K562 (cell line): Measurements from ENCODE around the gene CD47. TPM values are rescaled to one million over a fixed set of nuclear protein-coding genes. Genes with fewer than 3 reads are reported as not detected.

Experiments
- CHD7 ChIP-seq: fragments of 200-600 bp; sonication (generic); IDR thresholded peaks from one replicate; pipeline ENCODE4 v1.6.1; 2012; ENCODE audit warnings: mild to moderate bottlenecking, low read depth, low read length, inconsistent platforms
- E2F8 ChIP-seq: fragments of 450-650 bp; IDR thresholded peaks from 2 replicates; pipeline ENCODE4 v1.7.1; 2018; ENCODE audit warnings: mild to moderate bottlenecking, low read depth; ENCODE audit not compliant: partially characterized antibody
- TEAD1 ChIP-seq, 2 experiments: fragments of 450-650 bp in 1 of 2; sonication (generic) in 1 of 2; formaldehyde crosslinking; IDR thresholded peaks; 2 replicates each; pipeline versions ENCODE4 v1.4.0 to v1.8.0; 2020 to 2022; ENCODE audit warnings: mild to moderate bottlenecking in 2 of 2, missing genetic modification reagents in 1 of 2
- ZKSCAN3 ChIP-seq: fragments of 250-450 bp; sonication (Bioruptor Pico); IDR thresholded peaks from 2 replicates; pipeline ENCODE4 v1.4.0; 2020
- ZNF280A ChIP-seq: fragments of 450-650 bp; IDR thresholded peaks from 2 replicates; pipeline ENCODE4 v1.6.1; 2018; ENCODE audit warnings: mild to moderate bottlenecking, low read depth; ENCODE audit not compliant: partially characterized antibody
- polyA plus RNA-seq, 8 experiments: library from polyadenylated mRNA; depleted of rRNA in 4 of 8; stranded (reverse) in 5 of 8; unstranded in 3 of 8; fragments of >200 nt; fragmentation: Nextera tagmentation in 2 of 8; fragmentation: Illumina TruSeq in 1 of 8; extraction: Ambion mirVana in 2 of 8; extraction: Trizol in 1 of 8; gene quantifications; 2 replicates each; pipeline versions ENCODE4 v1.2.1 to v1.2.3, GENCODE V29; 2011 to 2014; ENCODE audit warnings: inconsistent platforms in 1 of 8, missing spikeins in 1 of 8
- total RNA-seq, 7 experiments: library from RNA; depleted of rRNA in 6 of 7; stranded (reverse); fragments of >200 nt in 6 of 7; fragmentation: Illumina TruSeq in 2 of 7; extraction: Trizol in 2 of 7; gene quantifications; 2 replicates each; pipeline versions ENCODE4 v1.2.1 to v1.2.3, GENCODE V29; 2011 to 2021; ENCODE audit warnings: low replicate concordance in 1 of 7
- TF ChIP-seq, protein P1 (sequence below): fragments of 450-650 bp; formaldehyde crosslinking; IDR thresholded peaks from 2 replicates; pipeline ENCODE4 v1.4.0; 2020; ENCODE audit warnings: mild to moderate bottlenecking, moderate library complexity

The CD47 gene
- total and polyA plus RNA-seq, 9 of the 15 experiments (the other 6 are each of a cell fraction or from before 2014, with no cell fraction given), result 10.2 to 62.6 (median 36.3) TPM

- no peak for TF ChIP-seq CHD7
- no peak for TF ChIP-seq ZNF280A
- no peak for TF ChIP-seq TEAD1 (CRISPR knock-in tag; IDR thresholded peaks at IDR 0.05)
- TF ChIP-seq, protein P1, sequence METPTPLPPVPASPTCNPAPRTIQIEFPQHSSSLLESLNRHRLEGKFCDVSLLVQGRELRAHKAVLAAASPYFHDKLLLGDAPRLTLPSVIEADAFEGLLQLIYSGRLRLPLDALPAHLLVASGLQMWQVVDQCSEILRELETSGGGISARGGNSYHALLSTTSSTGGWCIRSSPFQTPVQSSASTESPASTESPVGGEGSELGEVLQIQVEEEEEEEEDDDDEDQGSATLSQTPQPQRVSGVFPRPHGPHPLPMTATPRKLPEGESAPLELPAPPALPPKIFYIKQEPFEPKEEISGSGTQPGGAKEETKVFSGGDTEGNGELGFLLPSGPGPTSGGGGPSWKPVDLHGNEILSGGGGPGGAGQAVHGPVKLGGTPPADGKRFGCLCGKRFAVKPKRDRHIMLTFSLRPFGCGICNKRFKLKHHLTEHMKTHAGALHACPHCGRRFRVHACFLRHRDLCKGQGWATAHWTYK (CRISPR knock-in tag), result no peak
- no peak for TF ChIP-seq ZKSCAN3 (CRISPR knock-in tag)
- TF ChIP-seq E2F8, result no peak
These were observed 9.0 kb upstream of the CD47 start (continued) for GRCh38 chr3:108099679-108100428.
